ENCODE measurements around the gene SYP. TPM values are rescaled to one million over a fixed set of nuclear protein-coding genes. Genes with fewer than 3 reads are reported as not detected.

Gene SYP
- polyA plus RNA-seq, 1 experiment: 0.07 TPM

- POLR2A ChIA-PET: no interaction called here
- no peak for TF ChIP-seq CTCF (IDR thresholded peaks at IDR 0.05; ENCODE audit: insufficient read depth, low read depth, low read length)
- DNase-seq (ENCODE audit: low read depth): no peak
- H3K4me3 ChIP-seq (ENCODE audit: low read depth, low read length): no peak overlapping the region
- CTCF ChIA-PET: interaction anchor here (1.8 kb wide), 1 partner anchor 15 kb away, joined by 5 read pairs; no protein-coding TSS in a partner anchor
- no peaks in the 10 kb centered on the region for H3K27me3 ChIP-seq (ENCODE audit: control insufficient read depth, insufficient read depth, low read length)
- no peaks in the 10 kb centered on the region for H3K36me3 ChIP-seq (ENCODE audit: control insufficient read depth, insufficient read depth, low read length)
These were observed 6.5 kb upstream of the SYP start for GRCh38 chrX:49206543-49206942.

GRCh38 chrX:49205443-49205842 is 5.5 kb upstream of the SYP start:
- TF ChIP-seq CTCF (IDR thresholded peaks at IDR 0.05; ENCODE audit: insufficient read depth, low read depth, low read length): no peak
- H3K27me3 ChIP-seq (ENCODE audit: control insufficient read depth, insufficient read depth, low read length): no peaks in the 10 kb centered on the region
- H3K4me3 ChIP-seq (ENCODE audit: low read depth, low read length): no peak overlapping the region
- H3K36me3 ChIP-seq (ENCODE audit: control insufficient read depth, insufficient read depth, low read length): no peaks in the 10 kb centered on the region
- POLR2A ChIA-PET: no interaction called here
- CTCF ChIA-PET: no interaction called here
- DNase-seq (ENCODE audit: low read depth): no peak

DNA sequence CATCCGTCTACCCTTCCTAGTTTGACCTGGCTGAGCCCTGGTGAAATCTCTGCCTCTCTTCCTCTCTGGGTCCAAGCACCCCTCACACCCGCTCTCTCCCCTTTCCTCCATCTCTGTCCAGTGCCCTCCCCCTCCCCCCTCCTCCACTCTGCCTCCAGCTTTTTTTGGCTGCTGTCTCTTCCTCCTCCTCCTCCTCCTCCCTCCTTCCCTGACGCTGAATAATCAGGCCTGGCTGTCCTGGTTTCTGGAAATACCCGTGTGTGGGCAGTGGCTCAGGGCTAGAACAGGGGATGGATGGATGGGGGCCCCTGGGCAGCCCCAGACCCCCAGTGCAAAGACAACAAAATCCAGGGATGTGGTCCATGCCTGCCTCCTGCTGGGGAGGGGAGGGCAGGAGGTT is 4.7 kb upstream of the SYP start:
- no peak for TF ChIP-seq CTCF (IDR thresholded peaks at IDR 0.05; ENCODE audit: insufficient read depth, low read depth, low read length)
- POLR2A ChIA-PET: no interaction called here
- CTCF ChIA-PET: no interaction called here

GRCh38 chrX:49204017-49204416 is 4.0 kb upstream of the SYP start:
- no peaks in the 10 kb centered on the region for H3K36me3 ChIP-seq (ENCODE audit: control insufficient read depth, insufficient read depth, low read length)
- no peak for TF ChIP-seq CTCF (IDR thresholded peaks at IDR 0.05; ENCODE audit: insufficient read depth, low read depth, low read length)
- ChIA-PET CTCF (no interaction called here), POLR2A (no interaction called here)
- no peak overlapping the region for H3K4me3 ChIP-seq (ENCODE audit: low read depth, low read length)
- no peak for DNase-seq (ENCODE audit: low read depth)
- no peaks in the 10 kb centered on the region for H3K27me3 ChIP-seq (ENCODE audit: control insufficient read depth, insufficient read depth, low read length)

More for the DNA sequence above, 4.7 kb upstream of the SYP start:
- no peaks in the 10 kb centered on the region for H3K36me3 ChIP-seq (ENCODE audit: control insufficient read depth, insufficient read depth, low read length)
- H3K27me3 ChIP-seq (ENCODE audit: control insufficient read depth, insufficient read depth, low read length): no peaks in the 10 kb centered on the region
- no peak for DNase-seq (ENCODE audit: low read depth)
- H3K4me3 ChIP-seq (ENCODE audit: low read depth, low read length): no peak overlapping the region

DNA sequence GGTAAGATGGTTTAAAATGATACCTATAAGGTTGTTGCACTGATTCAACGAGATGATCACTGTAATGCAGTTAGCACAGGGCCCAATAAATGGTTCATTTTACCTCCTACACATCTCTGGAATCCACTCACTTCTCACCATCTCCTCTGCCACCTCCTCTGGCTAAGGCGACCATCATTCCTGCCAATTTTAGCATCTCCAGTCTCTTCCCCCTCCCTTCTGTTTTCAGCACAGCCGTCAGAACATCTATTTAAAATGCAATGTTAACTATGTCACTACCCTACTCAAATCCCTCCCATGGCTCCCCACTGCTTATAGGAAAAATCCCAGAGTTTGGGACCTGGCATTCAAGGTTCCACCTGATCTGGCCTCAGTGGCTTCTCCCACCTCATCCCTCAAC is 3.5 kb upstream of the SYP start:
- ChIA-PET CTCF (interaction anchor here (1.0 kb wide), 1 partner anchor 11 kb away, joined by 3 read pairs; no protein-coding TSS in a partner anchor), POLR2A (no interaction called here)
- TF ChIP-seq CTCF (IDR thresholded peaks at IDR 0.05; ENCODE audit: insufficient read depth, low read depth, low read length): no peak
- H3K4me3 ChIP-seq (ENCODE audit: low read depth, low read length): no peak overlapping the region
- H3K36me3 ChIP-seq (ENCODE audit: control insufficient read depth, insufficient read depth, low read length): no peaks in the 10 kb centered on the region
- H3K27me3 ChIP-seq (ENCODE audit: control insufficient read depth, insufficient read depth, low read length): no peaks in the 10 kb centered on the region
- DNase-seq (ENCODE audit: low read depth): no peak

Data from BJ (cell line).